Trophoblast cell (in vitro differentiated cells and primary cell): ENCODE measurements around the gene ZNF438.

Experiments used
- DNase-seq, 2 donors: peaks; one replicate each; pipeline ENCODE4 v3.0.0-alpha.2; 2016
- H2AFZ ChIP-seq: 2 replicates; pipeline ENCODE4 v1.6.1; 2013; ENCODE audit warnings: low read length, moderate library complexity, mild to moderate bottlenecking; ENCODE audit not compliant: insufficient read depth, poor library complexity
- H2AK5ac ChIP-seq: 2 replicates; pipeline ENCODE4 v1.6.1; 2013; ENCODE audit warnings: mild to moderate bottlenecking, low read length
- H2BK120ac ChIP-seq: 2 replicates; pipeline ENCODE4 v1.6.1; 2013; ENCODE audit warnings: low read length, mild to moderate bottlenecking, moderate library complexity; ENCODE audit not compliant: insufficient read depth, poor library complexity
- H2BK12ac ChIP-seq: 2 replicates; pipeline ENCODE4 v1.6.1; 2013; ENCODE audit warnings: mild to moderate bottlenecking, low read length, moderate library complexity
- H2BK5ac ChIP-seq: 2 replicates; pipeline ENCODE4 v1.6.1; 2013; ENCODE audit warnings: low read length, low read depth, moderate library complexity, mild to moderate bottlenecking; ENCODE audit not compliant: poor library complexity
- H3K14ac ChIP-seq: 2 replicates; pipeline ENCODE4 v1.6.1; 2013; ENCODE audit warnings: mild to moderate bottlenecking, low read length
- H3K18ac ChIP-seq: 2 replicates; pipeline ENCODE4 v1.6.1; 2013; ENCODE audit warnings: mild to moderate bottlenecking, low read length
- H3K23ac ChIP-seq: 2 replicates; pipeline ENCODE4 v1.6.1; 2013; ENCODE audit warnings: low read length
- H3K27ac ChIP-seq: 2 replicates; pipeline ENCODE4 v1.5.1; 2013; ENCODE audit warnings: low read depth, mild to moderate bottlenecking, inconsistent platforms, low read length, moderate library complexity
- H3K27me3 ChIP-seq: 2 replicates; pipeline ENCODE4 v1.6.1; 2013; ENCODE audit warnings: inconsistent platforms, mild to moderate bottlenecking, low read length, moderate library complexity; ENCODE audit not compliant: insufficient read depth
- H3K36me3 ChIP-seq, 2 experiments: 1 replicate in 1 of 2; 2 replicates in 1 of 2; pipeline ENCODE4 v1.6.1; 2013; ENCODE audit warnings: low read length in 2 of 2, mild to moderate bottlenecking in 2 of 2, moderate library complexity in 1 of 2; ENCODE audit not compliant: insufficient read depth in 2 of 2, control insufficient read depth in 1 of 2
- H3K4ac ChIP-seq: 2 replicates; pipeline ENCODE4 v1.6.1; 2013; ENCODE audit warnings: low read depth, mild to moderate bottlenecking, low read length, moderate library complexity
- H3K4me1 ChIP-seq, 2 experiments: 1 replicate in 1 of 2; 2 replicates in 1 of 2; pipeline ENCODE4 v1.6.1; 2013; ENCODE audit warnings: low read length in 2 of 2, mild to moderate bottlenecking in 2 of 2, moderate library complexity in 1 of 2; ENCODE audit not compliant: insufficient read depth in 2 of 2, control insufficient read depth in 1 of 2
- H3K4me2 ChIP-seq: 2 replicates; pipeline ENCODE4 v1.6.1; 2013; ENCODE audit warnings: inconsistent platforms, mild to moderate bottlenecking, low read length, moderate library complexity
- H3K4me3 ChIP-seq: 2 replicates; pipeline ENCODE4 v1.5.1; 2013; ENCODE audit warnings: mild to moderate bottlenecking, low read depth, low read length, inconsistent platforms
- H3K79me1 ChIP-seq: one replicate; pipeline ENCODE4 v1.6.1; 2013; ENCODE audit warnings: low read length
- H3K79me2 ChIP-seq: 2 replicates; pipeline ENCODE4 v1.6.1; 2013; ENCODE audit warnings: low read length, mild to moderate bottlenecking; ENCODE audit not compliant: control insufficient read depth, insufficient read depth, poor library complexity
- H3K9ac ChIP-seq: 2 replicates; pipeline ENCODE4 v1.6.1; 2013; ENCODE audit warnings: mild to moderate bottlenecking, low read length
- H3K9me3 ChIP-seq: 2 replicates; pipeline ENCODE4 v1.6.1; 2013; ENCODE audit warnings: low read depth, mild to moderate bottlenecking, control low read depth, inconsistent platforms, low read length; ENCODE audit not compliant: insufficient read depth
- H4K12ac ChIP-seq: 2 replicates; pipeline ENCODE4 v1.6.1; 2013; ENCODE audit warnings: low read depth, mild to moderate bottlenecking, low read length, moderate library complexity
- H4K8ac ChIP-seq: 2 replicates; pipeline ENCODE4 v1.6.1; 2013; ENCODE audit warnings: low read depth, mild to moderate bottlenecking, low read length, moderate library complexity
- H4K91ac ChIP-seq: one replicate; pipeline ENCODE4 v1.6.1; 2013; ENCODE audit warnings: low read depth, mild to moderate bottlenecking, low read length, moderate library complexity
- WGBS: extraction: QIAGEN DNeasy Blood & Tissue Kit; methylation state at CpG from one replicate; pipeline ENCODE4 v1.1.7; 2013; ENCODE audit warnings: missing lambda C conversion rate; ENCODE audit not compliant: insufficient read length, insufficient coverage; ENCODE audit errors: extremely low coverage; 5-methylcytosine and 5-hydroxymethylcytosine counted together

ZNF438 gene

GRCh38 chr10:30831426-30831825 lies 200.2 kb downstream of the ZNF438 start:
- Histone ChIP-seq H2BK5ac (no peak overlapping the region), H3K9me3 (peaks cover 4% of the 10 kb centered on the region)

GRCh38 chr10:30830315-30831230 lies 201.1 kb downstream of the ZNF438 start:
- H2BK12ac ChIP-seq, result no peak overlapping the region
- no peak overlapping the region for H2BK120ac ChIP-seq
- no CpG with 5 or more reads among the region's 14 CpGs for WGBS
- H4K8ac ChIP-seq, result no peak overlapping the region
- no peak overlapping the region for H2AFZ ChIP-seq
- H3K79me1 ChIP-seq, result no peaks in the 10 kb centered on the region
- peaks cover 4% of the 10 kb centered on the region for H3K9me3 ChIP-seq
- no peak for DNase-seq
- no peak overlapping the region for H3K18ac ChIP-seq
- H3K79me2 ChIP-seq, result peaks cover 1% of the 10 kb centered on the region
- no peak overlapping the region for H3K23ac ChIP-seq
- no peak overlapping the region for H3K9ac ChIP-seq
- H4K91ac ChIP-seq, result no peak overlapping the region
- no peaks in the 10 kb centered on the region for H3K27me3 ChIP-seq
- H3K36me3 ChIP-seq, result no peaks in the 10 kb centered on the region
- H3K4me2 ChIP-seq, result no peak overlapping the region
- H3K4me3 ChIP-seq, result no peak overlapping the region
- peaks cover 4 to 13% of the 10 kb centered on the region in 2 experiments for H3K4me1 ChIP-seq
- H3K4ac ChIP-seq, result no peak overlapping the region
- no peak overlapping the region for H3K14ac ChIP-seq
- H4K12ac ChIP-seq, result no peak overlapping the region
- no peak overlapping the region for H2AK5ac ChIP-seq
- H3K27ac ChIP-seq, result peak overlapping the region; percentile 0
- no peak overlapping the region for H2BK5ac ChIP-seq

More at GRCh38 chr10:30831426-30831825, 200.2 kb downstream of the ZNF438 start:
- H3K4me2 ChIP-seq, result no peak overlapping the region
- no peaks in the 10 kb centered on the region for H3K79me1 ChIP-seq
- no peak overlapping the region for H2BK12ac ChIP-seq
- no peak overlapping the region for H4K12ac ChIP-seq
- no peak overlapping the region for H3K18ac ChIP-seq
- no peak overlapping the region for H3K14ac ChIP-seq
- H3K27ac ChIP-seq, result no peak overlapping the region
- no peak overlapping the region for H3K4me3 ChIP-seq
- H3K4me1 ChIP-seq, result peaks cover 4 to 16% of the 10 kb centered on the region in 2 experiments
- peaks cover 1% of the 10 kb centered on the region for H3K79me2 ChIP-seq
- WGBS, result no CpG with 5 or more reads among the region's 5 CpGs
- no peak overlapping the region for H4K91ac ChIP-seq
- no peak overlapping the region for H3K9ac ChIP-seq
- no peaks in the 10 kb centered on the region for H3K36me3 ChIP-seq
- H2AK5ac ChIP-seq, result peak overlapping the region; percentile 4
- H3K23ac ChIP-seq, result no peak overlapping the region
- no peak overlapping the region for H2AFZ ChIP-seq
- no peak overlapping the region for H3K4ac ChIP-seq
- no peak overlapping the region for H4K8ac ChIP-seq
- no peaks in the 10 kb centered on the region for H3K27me3 ChIP-seq
- no peak overlapping the region for H2BK120ac ChIP-seq
- DNase-seq, result peak in 1 of 2 donors; percentile 14

- Histone ChIP-seq H4K91ac (no peak overlapping the region), H3K4me1 (peaks cover 2 to 11% of the 10 kb centered on the region in 2 experiments), H3K23ac (no peak overlapping the region), H3K14ac (no peak overlapping the region), H3K18ac (no peak overlapping the region), H3K4me3 (no peak overlapping the region), H3K4me2 (no peak overlapping the region), H2AFZ (no peak overlapping the region), H3K4ac (no peak overlapping the region), H3K27ac (no peak overlapping the region), H3K27me3 (no peaks in the 10 kb centered on the region), H4K8ac (no peak overlapping the region), H3K79me1 (no peaks in the 10 kb centered on the region), H3K9me3 (peaks cover 4% of the 10 kb centered on the region), H2BK120ac (no peak overlapping the region), H3K9ac (no peak overlapping the region), H2BK12ac (no peak overlapping the region), H2AK5ac (no peak overlapping the region), H2BK5ac (no peak overlapping the region), H3K79me2 (peaks cover 1% of the 10 kb centered on the region), H3K36me3 (no peaks in the 10 kb centered on the region), H4K12ac (no peak overlapping the region)
- peak; percentile 27 to 86 for DNase-seq
- no CpG with 5 or more reads among the region's 3 CpGs for WGBS
Observed at GRCh38 chr10:30829901-30830300, 201.8 kb downstream of the ZNF438 start.

GRCh38 chr10:30828680-30829079 lies 203.0 kb downstream of the ZNF438 start:
- H3K23ac ChIP-seq, result no peak overlapping the region
- no peak overlapping the region for H2BK120ac ChIP-seq
- no peak overlapping the region for H3K4ac ChIP-seq
- peaks cover 2 to 10% of the 10 kb centered on the region in 2 experiments for H3K4me1 ChIP-seq
- no peak overlapping the region for H2BK5ac ChIP-seq
- no peak overlapping the region for H2AK5ac ChIP-seq
- no peak overlapping the region for H3K4me3 ChIP-seq
- H3K79me2 ChIP-seq, result peaks cover under 1% of the 10 kb centered on the region
- no peak overlapping the region for H4K12ac ChIP-seq
- no peak for DNase-seq
- H3K18ac ChIP-seq, result no peak overlapping the region
- H2BK12ac ChIP-seq, result no peak overlapping the region
- no peak overlapping the region for H4K8ac ChIP-seq
- no peaks in the 10 kb centered on the region for H3K27me3 ChIP-seq
- no peak overlapping the region for H3K9ac ChIP-seq
- H3K27ac ChIP-seq, result no peak overlapping the region
- WGBS, result no CpG with 5 or more reads among the region's 4 CpGs
- no peak overlapping the region for H3K4me2 ChIP-seq
- no peak overlapping the region for H2AFZ ChIP-seq
- no peak overlapping the region for H3K14ac ChIP-seq
- H3K79me1 ChIP-seq, result no peaks in the 10 kb centered on the region
- peaks cover 4% of the 10 kb centered on the region for H3K9me3 ChIP-seq
- no peak overlapping the region for H4K91ac ChIP-seq
- no peaks in the 10 kb centered on the region for H3K36me3 ChIP-seq
